Measurements from ENCODE around the gene COL11A1. TPM values are rescaled to one million over a fixed set of nuclear protein-coding genes. Genes with fewer than 3 reads are reported as not detected.

Gene COL11A1
- total and polyA plus RNA-seq, 2 donors (not counting 3 experiments of a cell fraction or from before 2014, with no cell fraction given), result not detected

DNA sequence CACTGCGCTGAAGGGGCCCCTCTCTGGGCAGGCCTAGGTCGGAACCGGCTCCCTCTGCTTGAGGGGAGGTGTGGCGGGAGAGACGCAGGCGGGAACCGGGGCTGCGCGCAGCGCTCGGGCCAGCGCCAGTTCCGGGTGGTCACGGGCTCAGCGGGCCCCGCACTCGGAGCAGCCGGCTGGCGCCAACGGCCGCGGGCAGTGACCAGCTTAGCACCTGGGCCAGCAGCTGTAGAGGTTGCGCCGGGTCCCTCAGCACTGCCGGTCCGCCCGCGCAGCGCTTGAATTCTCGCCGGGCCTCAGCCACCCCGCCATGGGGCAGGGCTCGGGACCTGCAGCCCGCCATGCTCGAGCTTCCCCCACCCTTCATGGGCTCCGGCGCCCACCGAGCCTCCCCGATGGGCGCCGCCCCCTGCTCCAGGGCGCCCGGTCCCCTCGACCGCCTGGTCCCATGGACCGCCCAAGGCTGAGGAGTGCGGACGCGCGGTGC is 254.6 kb downstream of the COL11A1 start:
- Histone ChIP-seq H4K20me1 (replicated peaks; ENCODE audit: control insufficient read depth, extremely low read depth, insufficient read depth, low read length) (no peaks in the 10 kb centered on the region), H3K27me3 (ENCODE audit: control insufficient read depth in 2 of 2, insufficient read depth in 2 of 2, low read length in 2 of 2) (no peaks in the 10 kb centered on the region), H3K36me3 (ENCODE audit: control insufficient read depth in 2 of 2, extremely low read depth in 1 of 2, insufficient read depth in 2 of 2, low read length in 2 of 2) (no peaks in the 10 kb centered on the region), H2AFZ (ENCODE audit: low read depth, low read length) (no peak overlapping the region), H3K79me2 (ENCODE audit: control insufficient read depth, insufficient read depth, low read length) (no peaks in the 10 kb centered on the region), H3K4me3 (replicated peaks in 1 of 3; ENCODE audit: insufficient read depth in 1 of 3, low read depth in 1 of 3, low read length in 3 of 3) (no peak overlapping the region), H3K4me2 (ENCODE audit: insufficient read depth, low read length) (no peak overlapping the region), H3K4me1 (ENCODE audit: control insufficient read depth, extremely low read depth, insufficient read depth, low read length) (no peaks in the 10 kb centered on the region), H3K27ac (ENCODE audit: insufficient read depth, low read depth, low read length) (no peak overlapping the region), H3K9ac (replicated peaks; ENCODE audit: extremely low read depth, insufficient read depth, low read length) (no peak overlapping the region), H3K9me1 (replicated peaks; ENCODE audit: control insufficient read depth, extremely low read depth, insufficient read depth, low read length) (no peaks in the 10 kb centered on the region), H3K9me3 (replicated peaks; ENCODE audit: control insufficient read depth, insufficient read depth, low read length) (no peaks in the 10 kb centered on the region)
- TF ChIP-seq EZH2 (IDR thresholded peaks at IDR 0.05; ENCODE audit: borderline replicate concordance, low read depth, low read length, severe bottlenecking) (no peak), FOS (IDR thresholded peaks at IDR 0.05; ENCODE audit: borderline replicate concordance, insufficient read depth, low read length) (no peak), JUN (IDR thresholded peaks at IDR 0.05; ENCODE audit: borderline replicate concordance, insufficient read depth, insufficient read length, low read depth) (no peak), POLR2A (IDR thresholded peaks at IDR 0.05; ENCODE audit: low read depth, low read length) (no peak), GATA2 (IDR thresholded peaks at IDR 0.05; ENCODE audit: insufficient read depth, insufficient read length, low read depth, low read length) (no peak), CTCF (IDR thresholded peaks at IDR 0.05; ENCODE audit: extremely low read depth in 1 of 2, insufficient read depth in 1 of 2, low read depth in 1 of 2, low read length in 2 of 2) (no peak), MYC (IDR thresholded peaks at IDR 0.05; ENCODE audit: low read depth, low read length) (no peak), POLR2AphosphoS5 (IDR thresholded peaks at IDR 0.05; ENCODE audit: insufficient read depth, low read depth, low read length) (no peak)
- TF ChIP-seq, protein P1, sequence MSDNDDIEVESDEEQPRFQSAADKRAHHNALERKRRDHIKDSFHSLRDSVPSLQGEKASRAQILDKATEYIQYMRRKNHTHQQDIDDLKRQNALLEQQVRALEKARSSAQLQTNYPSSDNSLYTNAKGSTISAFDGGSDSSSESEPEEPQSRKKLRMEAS (IDR thresholded peaks at IDR 0.05; ENCODE audit: insufficient read depth, insufficient read length), result no peak
- ChIA-PET CTCF (interaction anchor here (1.2 kb wide), 1 partner anchor 117 kb away, joined by 4 read pairs; no protein-coding TSS in a partner anchor), POLR2A (no interaction called here)
- intact Hi-C loops (cut with micrococcal nuclease) (no loop called here), dilution Hi-C loops (cut with MboI; ENCODE audit: extremely low pct_ligation_motif_present, low sequenced_read_pairs) (no loop called here)
- DNase-seq (ENCODE audit: low read depth, low spot score), result no peak
- no TSS peak for BruUV-seq (replicated peaks)
- no peak for FAIRE-seq
